PC-3 (cell line): ENCODE results near the gene ECHDC1. TPM values are rescaled to one million over a fixed set of nuclear protein-coding genes. Genes with fewer than 3 reads are reported as not detected.

ENCODE experiments used
- ATAC-seq: fragments of 200-7000 bp; cut with Tn5 transposase; 2 replicates; pipeline ENCODE4 v1.9.1; 2020; ENCODE audit warnings: mild to moderate bottlenecking, moderate library complexity
- BruUV-seq: library from RNA; stranded (reverse); fragments of 400-500 nt; replicated peaks from 2 replicates; lab custom pipeline; 2021; lab: Mats Ljungman, UMichigan
- CTCF ChIA-PET: fragments of 300-600 bp; sonication (Branson Sonifier 250); formaldehyde crosslinking; loops from one replicate; lab custom pipeline; 2022; ENCODE audit warnings: antibody characterized with exemption; lab: Charles Lee
- POLR2A ChIA-PET: fragments of 300-600 bp; sonication (Branson Sonifier 250); formaldehyde crosslinking; loops from one replicate; lab custom pipeline; 2022; ENCODE audit warnings: antibody characterized with exemption; ENCODE audit not compliant: unreplicated experiment; lab: Charles Lee
- DNase-seq: peaks from one replicate; pipeline ENCODE4 v3.0.0-alpha.2; 2015
- H2AFZ ChIP-seq: fragments of 300-600 bp; sonication (generic); 2 replicates; pipeline ENCODE4 v1.6.0; 2016; ENCODE audit warnings: antibody characterized with exemption, low read length
- H3F3A ChIP-seq: fragments of 300-600 bp; sonication (generic); one replicate; pipeline ENCODE4 v1.6.0; 2017; ENCODE audit warnings: antibody characterized with exemption, low read length, control low read depth, mild to moderate bottlenecking; ENCODE audit not compliant: unreplicated experiment
- H3K27ac ChIP-seq: fragments of 300-600 bp; sonication (generic); 2 replicates; pipeline ENCODE4 v1.5.1; 2016; ENCODE audit warnings: mild to moderate bottlenecking, low read length
- H3K27me3 ChIP-seq: fragments of 300-600 bp; sonication (generic); 2 replicates; pipeline ENCODE4 v1.6.1; 2016; ENCODE audit warnings: low read length, mixed read lengths
- H3K36me3 ChIP-seq: fragments of 300-600 bp; sonication (generic); 2 replicates; pipeline ENCODE4 v1.6.1; 2016; ENCODE audit warnings: low read depth, mixed run types, low read length, mixed read lengths
- H3K4me1 ChIP-seq: fragments of 300-600 bp; sonication (generic); 2 replicates; pipeline ENCODE4 v1.5.1; 2016; ENCODE audit warnings: low read length; ENCODE audit not compliant: insufficient read depth
- H3K4me2 ChIP-seq: fragments of 300-600 bp; sonication (generic); 2 replicates; pipeline ENCODE4 v1.6.0; 2016; ENCODE audit warnings: low read length
- H3K4me3 ChIP-seq: fragments of 300-600 bp; sonication (generic); 2 replicates; pipeline ENCODE4 v1.5.1; 2016; ENCODE audit warnings: mild to moderate bottlenecking, low read length, mixed read lengths
- H3K79me2 ChIP-seq: fragments of 300-600 bp; sonication (generic); 2 replicates; pipeline ENCODE4 v1.6.1; 2017; ENCODE audit warnings: low read length, mixed read lengths
- H3K9ac ChIP-seq: fragments of 300-600 bp; sonication (generic); 2 replicates; pipeline ENCODE4 v1.6.0; 2016; ENCODE audit warnings: mild to moderate bottlenecking, low read length
- H3K9me2 ChIP-seq: fragments of 300-600 bp; sonication (generic); replicated peaks from 2 replicates; pipeline ENCODE4 v1.6.1; 2016; ENCODE audit warnings: mixed run types, low read length, mixed read lengths
- H3K9me3 ChIP-seq: fragments of 300-600 bp; sonication (generic); 2 replicates; pipeline ENCODE4 v1.6.1; 2016; ENCODE audit warnings: low read length, mixed read lengths
- H4K20me1 ChIP-seq: fragments of 300-600 bp; sonication (generic); 2 replicates; pipeline ENCODE4 v1.6.1; 2016; ENCODE audit warnings: low read length, mixed read lengths
- EZH2 ChIP-seq: fragments of 300-600 bp; sonication (generic); IDR thresholded peaks from one replicate; pipeline ENCODE4 v1.6.1; 2017; ENCODE audit warnings: antibody characterized with exemption, mild to moderate bottlenecking, low read length; ENCODE audit not compliant: unreplicated experiment
- EZH2phosphoT487 ChIP-seq: fragments of 300-600 bp; sonication (generic); IDR thresholded peaks from 2 replicates; pipeline ENCODE4 v1.6.1; 2018; ENCODE audit warnings: mild to moderate bottlenecking, antibody characterized with exemption, low read length, borderline replicate concordance
- intact Hi-C: fragments of 100-400 bp; cut with micrococcal nuclease; formaldehyde crosslinking; loops from 2 replicates; pipeline ENCODE4 v1.9.0; 2023
- total RNA-seq: library from RNA; depleted of rRNA; stranded (reverse); fragments of >200 nt; gene quantifications from 2 replicates; pipeline ENCODE4 v1.2.3, GENCODE V29; 2014
- TF ChIP-seq, protein P1 (sequence below): fragments of 300-600 bp; sonication (generic); conservative IDR thresholded peaks from 2 replicates; pipeline ENCODE4 v1.5.1; 2017; ENCODE audit warnings: antibody characterized with exemption, low read depth, mild to moderate bottlenecking, low read length

ECHDC1 gene
- total RNA-seq, 1 experiment from 2014 or later = 34.5 TPM

DNA sequence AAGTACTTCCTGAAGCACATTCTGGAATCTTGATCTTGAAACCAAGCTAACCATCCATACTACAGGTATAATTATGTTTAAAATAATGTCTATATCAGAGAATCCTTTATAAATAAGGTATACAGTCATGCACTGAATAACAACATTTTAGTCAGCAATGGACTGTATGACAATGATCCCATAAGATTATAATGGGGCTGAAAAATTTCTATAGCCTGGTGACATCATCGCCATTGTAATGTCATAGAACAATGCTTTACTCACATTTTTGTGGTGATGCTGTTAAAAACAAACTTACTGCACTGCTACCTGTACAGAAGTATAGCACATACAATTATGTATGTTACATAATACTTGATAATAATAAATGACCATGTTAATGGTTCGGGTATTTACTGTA lies 44.9 kb downstream of the ECHDC1 start:
- POLR2A ChIA-PET = no interaction called here
- no peak overlapping the region for H3K9ac ChIP-seq
- intact Hi-C loops = no loop called here
- no peaks in the 10 kb centered on the region for H3K79me2 ChIP-seq
- H3K36me3 ChIP-seq = no peaks in the 10 kb centered on the region
- no peaks in the 10 kb centered on the region for H3K9me3 ChIP-seq
- no TSS peak for BruUV-seq
- no peak overlapping the region for H3K27ac ChIP-seq
- H3K9me2 ChIP-seq = no peaks in the 10 kb centered on the region
- H3F3A ChIP-seq = no peaks in the 10 kb centered on the region
- no peak overlapping the region for H3K4me3 ChIP-seq
- no peaks in the 10 kb centered on the region for H4K20me1 ChIP-seq
- H3K27me3 ChIP-seq = no peaks in the 10 kb centered on the region
- no peak overlapping the region for H3K4me2 ChIP-seq
- TF ChIP-seq EZH2phosphoT487 (no peak), EZH2 (no peak)
- TF ChIP-seq, protein P1, sequence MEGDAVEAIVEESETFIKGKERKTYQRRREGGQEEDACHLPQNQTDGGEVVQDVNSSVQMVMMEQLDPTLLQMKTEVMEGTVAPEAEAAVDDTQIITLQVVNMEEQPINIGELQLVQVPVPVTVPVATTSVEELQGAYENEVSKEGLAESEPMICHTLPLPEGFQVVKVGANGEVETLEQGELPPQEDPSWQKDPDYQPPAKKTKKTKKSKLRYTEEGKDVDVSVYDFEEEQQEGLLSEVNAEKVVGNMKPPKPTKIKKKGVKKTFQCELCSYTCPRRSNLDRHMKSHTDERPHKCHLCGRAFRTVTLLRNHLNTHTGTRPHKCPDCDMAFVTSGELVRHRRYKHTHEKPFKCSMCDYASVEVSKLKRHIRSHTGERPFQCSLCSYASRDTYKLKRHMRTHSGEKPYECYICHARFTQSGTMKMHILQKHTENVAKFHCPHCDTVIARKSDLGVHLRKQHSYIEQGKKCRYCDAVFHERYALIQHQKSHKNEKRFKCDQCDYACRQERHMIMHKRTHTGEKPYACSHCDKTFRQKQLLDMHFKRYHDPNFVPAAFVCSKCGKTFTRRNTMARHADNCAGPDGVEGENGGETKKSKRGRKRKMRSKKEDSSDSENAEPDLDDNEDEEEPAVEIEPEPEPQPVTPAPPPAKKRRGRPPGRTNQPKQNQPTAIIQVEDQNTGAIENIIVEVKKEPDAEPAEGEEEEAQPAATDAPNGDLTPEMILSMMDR = no peak
- ATAC-seq (no peak), DNase-seq (no peak)
- peaks cover 8% of the 10 kb centered on the region; the same call in 1 of the 2 replicates for H3K4me1 ChIP-seq
- H2AFZ ChIP-seq = no peak overlapping the region
- CTCF ChIA-PET = no interaction called here

- ChIA-PET POLR2A (no interaction called here), CTCF (no interaction called here)
- Histone ChIP-seq H3K4me1 (peaks cover 8% of the 10 kb centered on the region; the same call in 1 of the 2 replicates), H3K27ac (no peak overlapping the region), H2AFZ (no peak overlapping the region), H4K20me1 (no peaks in the 10 kb centered on the region), H3K27me3 (no peaks in the 10 kb centered on the region), H3F3A (no peaks in the 10 kb centered on the region), H3K9me3 (no peaks in the 10 kb centered on the region), H3K79me2 (no peaks in the 10 kb centered on the region), H3K4me3 (no peak overlapping the region), H3K9me2 (no peaks in the 10 kb centered on the region), H3K9ac (no peak overlapping the region), H3K36me3 (no peaks in the 10 kb centered on the region), H3K4me2 (no peak overlapping the region)
- no peak for DNase-seq
- intact Hi-C loops = no loop called here
- no peak for ATAC-seq
- TF ChIP-seq, protein P1 = no peak
- no peak for TF ChIP-seq EZH2phosphoT487
- no peak for TF ChIP-seq EZH2
- no TSS peak for BruUV-seq
Observed at GRCh38 chr6:127297502-127298070, 45.8 kb downstream of the ECHDC1 start.

DNA sequence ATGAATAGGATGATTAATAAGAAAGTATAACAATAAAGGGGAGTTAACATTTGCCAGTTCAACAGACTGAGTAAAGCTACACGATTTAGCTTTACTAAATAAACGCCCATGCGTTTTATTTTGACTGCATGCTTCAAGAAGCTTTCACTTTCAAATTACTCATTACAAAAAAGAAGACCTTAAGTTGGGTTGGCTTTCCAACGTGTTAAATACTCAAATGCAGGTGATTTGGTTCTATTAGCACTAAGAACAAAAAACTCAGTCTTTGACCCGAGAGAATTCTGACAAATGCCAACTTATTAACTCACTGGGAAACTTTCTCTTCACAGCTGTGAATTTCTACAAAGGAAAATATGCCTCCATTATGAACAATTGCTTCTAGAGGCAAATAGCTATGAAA lies 51.9 kb downstream of the ECHDC1 start:
- no peak overlapping the region for H2AFZ ChIP-seq
- H3K4me3 ChIP-seq = no peak overlapping the region
- no peaks in the 10 kb centered on the region for H3K4me1 ChIP-seq
- DNase-seq = no peak
- no peaks in the 10 kb centered on the region for H3K9me3 ChIP-seq
- no peak overlapping the region for H3K27ac ChIP-seq
- H3K9me2 ChIP-seq = no peaks in the 10 kb centered on the region
- no peaks in the 10 kb centered on the region for H3K79me2 ChIP-seq
- H4K20me1 ChIP-seq = no peaks in the 10 kb centered on the region
- TF ChIP-seq, protein P1 = no peak
- TF ChIP-seq EZH2 (no peak), EZH2phosphoT487 (no peak)
- H3K27me3 ChIP-seq = no peaks in the 10 kb centered on the region
- H3F3A ChIP-seq = no peaks in the 10 kb centered on the region
- intact Hi-C loops = no loop called here
- no TSS peak for BruUV-seq
- ChIA-PET CTCF (no interaction called here), POLR2A (no interaction called here)
- H3K9ac ChIP-seq = no peak overlapping the region
- ATAC-seq = no peak
- H3K4me2 ChIP-seq = no peak overlapping the region
- H3K36me3 ChIP-seq = peaks cover 6% of the 10 kb centered on the region; the same call in 1 of the 2 replicates
